NT2/D1 (cell line): ENCODE data around the gene ANKRD42.

Experiments
- SUZ12 ChIP-seq: IDR thresholded peaks from 2 replicates; pipeline ENCODE4 v1.6.1; 2011; ENCODE audit not compliant: insufficient read length, insufficient read depth; ENCODE audit errors: extremely low read depth
- YY1 ChIP-seq: IDR thresholded peaks from 2 replicates; pipeline ENCODE4 v1.6.1; 2011; ENCODE audit not compliant: insufficient read length, insufficient read depth
- ZNF274 ChIP-seq: IDR thresholded peaks from 2 replicates; pipeline ENCODE4 v1.6.1; 2011; ENCODE audit warnings: mild to moderate bottlenecking, low read depth, low read length

- TF ChIP-seq YY1: no peak
- no peak for TF ChIP-seq SUZ12
- TF ChIP-seq ZNF274: no peak
Observed at GRCh38 chr11:83252941-83253340, 59.4 kb downstream of the ANKRD42 start.
